ENCODE measurements around the gene KCNMA1. TPM values are rescaled to one million over a fixed set of nuclear protein-coding genes. Genes with fewer than 3 reads are reported as not detected.

Gene KCNMA1
- total and polyA plus RNA-seq, 2 donors from 2014 or later: 4.2 to 8.9 TPM

- no peaks in the 10 kb centered on the region for H3K4me1 ChIP-seq (ENCODE audit: control insufficient read depth in 2 of 3, insufficient read depth in 2 of 3, low read depth in 1 of 3, low read length in 3 of 3)
- FAIRE-seq (no peak), DNase-seq (no peak)
- no peak overlapping the region for H3K27ac ChIP-seq (ENCODE audit: low read depth in 2 of 2, low read length in 2 of 2)
- H3K9me3 ChIP-seq (ENCODE audit: control insufficient read depth in 2 of 3, insufficient read depth in 1 of 3, low read length in 3 of 3): no peaks in the 10 kb centered on the region
- no peaks in the 10 kb centered on the region for H3K27me3 ChIP-seq (ENCODE audit: control insufficient read depth, insufficient read depth, low read length)
- H3K36me3 ChIP-seq (ENCODE audit: control insufficient read depth in 2 of 3, insufficient read depth in 3 of 3, low read length in 3 of 3): no peaks in the 10 kb centered on the region
- TF ChIP-seq, protein P1, sequence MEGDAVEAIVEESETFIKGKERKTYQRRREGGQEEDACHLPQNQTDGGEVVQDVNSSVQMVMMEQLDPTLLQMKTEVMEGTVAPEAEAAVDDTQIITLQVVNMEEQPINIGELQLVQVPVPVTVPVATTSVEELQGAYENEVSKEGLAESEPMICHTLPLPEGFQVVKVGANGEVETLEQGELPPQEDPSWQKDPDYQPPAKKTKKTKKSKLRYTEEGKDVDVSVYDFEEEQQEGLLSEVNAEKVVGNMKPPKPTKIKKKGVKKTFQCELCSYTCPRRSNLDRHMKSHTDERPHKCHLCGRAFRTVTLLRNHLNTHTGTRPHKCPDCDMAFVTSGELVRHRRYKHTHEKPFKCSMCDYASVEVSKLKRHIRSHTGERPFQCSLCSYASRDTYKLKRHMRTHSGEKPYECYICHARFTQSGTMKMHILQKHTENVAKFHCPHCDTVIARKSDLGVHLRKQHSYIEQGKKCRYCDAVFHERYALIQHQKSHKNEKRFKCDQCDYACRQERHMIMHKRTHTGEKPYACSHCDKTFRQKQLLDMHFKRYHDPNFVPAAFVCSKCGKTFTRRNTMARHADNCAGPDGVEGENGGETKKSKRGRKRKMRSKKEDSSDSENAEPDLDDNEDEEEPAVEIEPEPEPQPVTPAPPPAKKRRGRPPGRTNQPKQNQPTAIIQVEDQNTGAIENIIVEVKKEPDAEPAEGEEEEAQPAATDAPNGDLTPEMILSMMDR (IDR thresholded peaks at IDR 0.05; ENCODE audit: borderline replicate concordance, extremely low read depth, insufficient read depth): no peak
- H3K4me3 ChIP-seq (ENCODE audit: low read length in 3 of 3): no peak overlapping the region
- intact Hi-C loops (cut with DNase I): no loop called here
- no peak overlapping the region for H3K9ac ChIP-seq (ENCODE audit: low read length in 3 of 3)
These were observed 465.5 kb downstream of the KCNMA1 start for GRCh38 chr10:77172086-77172485.

DNA sequence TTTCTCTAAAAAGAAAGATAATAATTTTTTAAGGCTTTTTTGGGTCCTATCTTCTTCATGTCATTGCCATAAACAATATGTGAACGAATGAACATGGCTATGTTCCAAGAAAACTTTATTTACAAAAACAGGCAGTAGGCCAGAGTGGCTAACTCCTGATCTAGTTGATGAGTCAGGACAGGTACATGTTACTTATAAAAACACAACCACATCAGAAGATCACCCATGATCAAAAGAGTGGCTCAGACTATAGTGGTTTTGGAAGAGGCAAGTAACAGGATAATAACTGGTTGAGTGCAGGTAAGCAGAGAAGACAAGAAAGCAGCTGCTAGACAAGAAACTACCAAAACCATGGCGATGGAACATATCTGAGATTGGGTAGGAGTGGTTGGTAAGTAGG is 468.7 kb downstream of the KCNMA1 start:
- H3K9ac ChIP-seq (ENCODE audit: low read length in 3 of 3): no peak overlapping the region
- H3K4me3 ChIP-seq (ENCODE audit: low read length in 3 of 3): no peak overlapping the region
- TF ChIP-seq, protein P1 (IDR thresholded peaks at IDR 0.05; ENCODE audit: borderline replicate concordance, extremely low read depth, insufficient read depth): no peak
- intact Hi-C loops (cut with DNase I): no loop called here
- no peak overlapping the region for H3K27ac ChIP-seq (ENCODE audit: low read depth in 2 of 2, low read length in 2 of 2)
- no peaks in the 10 kb centered on the region for H3K36me3 ChIP-seq (ENCODE audit: control insufficient read depth in 2 of 3, insufficient read depth in 3 of 3, low read length in 3 of 3)
- DNase-seq (no peak), FAIRE-seq (no peak)
- no peaks in the 10 kb centered on the region for H3K9me3 ChIP-seq (ENCODE audit: control insufficient read depth in 2 of 3, insufficient read depth in 1 of 3, low read length in 3 of 3)
- H3K4me1 ChIP-seq (ENCODE audit: control insufficient read depth in 2 of 3, insufficient read depth in 2 of 3, low read depth in 1 of 3, low read length in 3 of 3): peaks cover 0 to 2% (median 0%) of the 10 kb centered on the region in 3 donors
- no peaks in the 10 kb centered on the region for H3K27me3 ChIP-seq (ENCODE audit: control insufficient read depth, insufficient read depth, low read length)

GRCh38 chr10:77168161-77168560 is 469.4 kb downstream of the KCNMA1 start:
- FAIRE-seq: no peak
- H3K9ac ChIP-seq (ENCODE audit: low read length in 3 of 3): no peak overlapping the region
- intact Hi-C loops (cut with DNase I): no loop called here
- H3K4me3 ChIP-seq (ENCODE audit: low read length in 3 of 3): no peak overlapping the region
- H3K27me3 ChIP-seq (ENCODE audit: control insufficient read depth, insufficient read depth, low read length): no peaks in the 10 kb centered on the region
- peaks cover 0 to 2% (median 0%) of the 10 kb centered on the region in 3 donors for H3K4me1 ChIP-seq (ENCODE audit: control insufficient read depth in 2 of 3, insufficient read depth in 2 of 3, low read depth in 1 of 3, low read length in 3 of 3)
- H3K27ac ChIP-seq (ENCODE audit: low read depth in 2 of 2, low read length in 2 of 2): no peak overlapping the region
- H3K36me3 ChIP-seq (ENCODE audit: control insufficient read depth in 2 of 3, insufficient read depth in 3 of 3, low read length in 3 of 3): no peaks in the 10 kb centered on the region
- no peak for DNase-seq
- H3K9me3 ChIP-seq (ENCODE audit: control insufficient read depth in 2 of 3, insufficient read depth in 1 of 3, low read length in 3 of 3): no peaks in the 10 kb centered on the region
- TF ChIP-seq, protein P1 (IDR thresholded peaks at IDR 0.05; ENCODE audit: borderline replicate concordance, extremely low read depth, insufficient read depth): no peak

All from kidney (tissue), 14 donors.